ENCODE data around the gene AREG. TPM values are rescaled to one million over a fixed set of nuclear protein-coding genes. Genes with fewer than 3 reads are reported as not detected.

AREG gene
- total RNA-seq, 1 donor from 2014 or later = 197 TPM

- no peak overlapping the region for H3K4me3 ChIP-seq (ENCODE audit: low read depth, low read length)
- H3K36me3 ChIP-seq (ENCODE audit: control insufficient read depth, insufficient read depth, low read length) = peaks cover 8% of the 10 kb centered on the region
- no peaks in the 10 kb centered on the region for H3K27me3 ChIP-seq (ENCODE audit: control insufficient read depth, insufficient read depth, low read length)
- DNase-seq (ENCODE audit: low read depth) (peak; percentile 76), FAIRE-seq (no peak)
- TF ChIP-seq CTCF (IDR thresholded peaks at IDR 0.05; ENCODE audit: insufficient read depth, low read length, severe bottlenecking) = no peak
These were observed 3.2 kb upstream of the AREG start for GRCh38 chr4:74441744-74442143.

- DNase-seq (ENCODE audit: low read depth) (peak; percentile 85), FAIRE-seq (peak; percentile 76)
- H3K27me3 ChIP-seq (ENCODE audit: control insufficient read depth, insufficient read depth, low read length) = no peaks in the 10 kb centered on the region
- TF ChIP-seq CTCF (IDR thresholded peaks at IDR 0.05; ENCODE audit: insufficient read depth, low read length, severe bottlenecking) = no peak
- peak overlapping the region; percentile 89 for H3K4me3 ChIP-seq (ENCODE audit: low read depth, low read length)
- H3K36me3 ChIP-seq (ENCODE audit: control insufficient read depth, insufficient read depth, low read length) = peaks cover 18% of the 10 kb centered on the region
These were observed 1.4 kb downstream of the AREG start for GRCh38 chr4:74446193-74446868.

GRCh38 chr4:74446896-74447295 lies 2.0 kb downstream of the AREG start:
- H3K27me3 ChIP-seq (ENCODE audit: control insufficient read depth, insufficient read depth, low read length) = no peaks in the 10 kb centered on the region
- TF ChIP-seq CTCF (IDR thresholded peaks at IDR 0.05; ENCODE audit: insufficient read depth, low read length, severe bottlenecking) = no peak
- H3K36me3 ChIP-seq (ENCODE audit: control insufficient read depth, insufficient read depth, low read length) = peaks cover 18% of the 10 kb centered on the region
- FAIRE-seq = no peak
- H3K4me3 ChIP-seq (ENCODE audit: low read depth, low read length) = peak overlapping the region; percentile 89
- DNase-seq (ENCODE audit: low read depth) = no peak

- FAIRE-seq (no peak), DNase-seq (ENCODE audit: low read depth) (no peak)
- peaks cover 18% of the 10 kb centered on the region for H3K36me3 ChIP-seq (ENCODE audit: control insufficient read depth, insufficient read depth, low read length)
These were observed 2.8 kb downstream of the AREG start for GRCh38 chr4:74447636-74448233.

GRCh38 chr4:74449571-74450297 lies 4.8 kb downstream of the AREG start:
- Histone ChIP-seq H3K36me3 (ENCODE audit: control insufficient read depth, insufficient read depth, low read length) (peaks cover 20% of the 10 kb centered on the region), H3K4me3 (ENCODE audit: low read depth, low read length) (no peak overlapping the region), H3K27me3 (ENCODE audit: control insufficient read depth, insufficient read depth, low read length) (no peaks in the 10 kb centered on the region)
- FAIRE-seq (no peak), DNase-seq (ENCODE audit: low read depth) (peak; percentile 76)
- no peak for TF ChIP-seq CTCF (IDR thresholded peaks at IDR 0.05; ENCODE audit: insufficient read depth, low read length, severe bottlenecking)

More at GRCh38 chr4:74447636-74448233, 2.8 kb downstream of the AREG start:
- TF ChIP-seq CTCF (IDR thresholded peaks at IDR 0.05; ENCODE audit: insufficient read depth, low read length, severe bottlenecking) = no peak
- Histone ChIP-seq H3K27me3 (ENCODE audit: control insufficient read depth, insufficient read depth, low read length) (no peaks in the 10 kb centered on the region), H3K4me3 (ENCODE audit: low read depth, low read length) (peak overlapping the region; percentile 89)
